ENCODE results near the gene CAMTA1.

GRCh38 chr1:6833804-6834203 is 48.5 kb downstream of the CAMTA1 start:
- TF ChIP-seq CTCF (IDR thresholded peaks at IDR 0.05) (no peak), POLR2A (IDR thresholded peaks at IDR 0.05) (no peak), POLR2AphosphoS5 (IDR thresholded peaks at IDR 0.05) (no peak)

Measured in prostate gland (tissue), 2 donors.